Astrocyte (in vitro differentiated cells and primary cell): ENCODE results near the gene INPP4B. TPM values are rescaled to one million over a fixed set of nuclear protein-coding genes. Genes with fewer than 3 reads are reported as not detected.

Experiments used
- DNase-seq: peaks from one replicate; pipeline ENCODE4 v3.0.0-alpha.2; 2010; ENCODE audit warnings: low read depth
- FAIRE-seq: peaks from 2 replicates; lab custom pipeline; 2011; peaks lifted over from hg19 to GRCh38; lab: Jason Lieb, UNC
- H2AFZ ChIP-seq: 2 replicates; pipeline ENCODE4 v1.6.0; 2012; ENCODE audit warnings: low read depth, low read length, inconsistent platforms
- H3K27ac ChIP-seq: 2 replicates; pipeline ENCODE4 v1.5.1; 2011; ENCODE audit warnings: low read depth, low read length, inconsistent platforms
- H3K27me3 ChIP-seq: 2 replicates; pipeline ENCODE4 v1.6.0; 2011; ENCODE audit warnings: low read length, inconsistent platforms; ENCODE audit not compliant: insufficient read depth
- H3K36me3 ChIP-seq: 2 replicates; pipeline ENCODE4 v1.5.1; 2011; ENCODE audit warnings: low read length, inconsistent platforms; ENCODE audit not compliant: insufficient read depth
- H3K4me1 ChIP-seq: 2 replicates; pipeline ENCODE4 v1.5.1; 2011; ENCODE audit warnings: low read length, inconsistent platforms; ENCODE audit not compliant: insufficient read depth
- H3K4me2 ChIP-seq: 2 replicates; pipeline ENCODE4 v1.6.0; 2012; ENCODE audit warnings: low read length, inconsistent platforms
- H3K4me3 ChIP-seq: 2 replicates; pipeline ENCODE4 v1.5.1; 2011; ENCODE audit warnings: low read depth, mild to moderate bottlenecking, low read length, inconsistent platforms; ENCODE audit not compliant: insufficient read depth
- H3K79me2 ChIP-seq: 2 replicates; pipeline ENCODE4 v1.6.0; 2012; ENCODE audit warnings: mild to moderate bottlenecking, low read length, inconsistent platforms; ENCODE audit not compliant: insufficient read depth
- H3K9ac ChIP-seq: 2 replicates; pipeline ENCODE4 v1.6.0; 2012; ENCODE audit warnings: mild to moderate bottlenecking, low read length, inconsistent platforms
- H3K9me3 ChIP-seq: 2 replicates; pipeline ENCODE4 v1.5.1; 2012; ENCODE audit warnings: low read depth, mild to moderate bottlenecking, low read length, inconsistent platforms; ENCODE audit not compliant: insufficient read depth
- H4K20me1 ChIP-seq: 2 replicates; pipeline ENCODE4 v1.6.0; 2012; ENCODE audit warnings: low read length, inconsistent platforms; ENCODE audit not compliant: insufficient read depth
- H3K27ac Mint-ChIP-seq: one replicate; pipeline ENCODE4 v1.8.0; 2021; ENCODE audit warnings: mild to moderate bottlenecking, mixed read lengths; ENCODE audit not compliant: unreplicated experiment
- H3K27me3 Mint-ChIP-seq: one replicate; pipeline ENCODE4 v1.8.0; 2021; ENCODE audit warnings: low read depth, mixed read lengths; ENCODE audit not compliant: unreplicated experiment
- H3K36me3 Mint-ChIP-seq: one replicate; pipeline ENCODE4 v1.8.0; 2021; ENCODE audit warnings: low read depth, mixed read lengths; ENCODE audit not compliant: unreplicated experiment
- H3K4me1 Mint-ChIP-seq: one replicate; pipeline ENCODE4 v1.8.0; 2021; ENCODE audit warnings: low read depth, mixed read lengths; ENCODE audit not compliant: unreplicated experiment
- H3K4me3 Mint-ChIP-seq: one replicate; pipeline ENCODE4 v1.8.0; 2021; ENCODE audit warnings: mild to moderate bottlenecking, moderate library complexity, mixed read lengths; ENCODE audit not compliant: unreplicated experiment
- H3K9me3 Mint-ChIP-seq: one replicate; pipeline ENCODE4 v1.8.0; 2021; ENCODE audit warnings: mild to moderate bottlenecking, mixed read lengths; ENCODE audit not compliant: unreplicated experiment
- CTCF ChIP-seq: IDR thresholded peaks from 2 replicates; pipeline ENCODE4 v1.5.1; 2011; ENCODE audit warnings: low read depth, mild to moderate bottlenecking, inconsistent platforms, low read length, moderate library complexity; ENCODE audit not compliant: insufficient read depth
- EZH2 ChIP-seq: IDR thresholded peaks from 2 replicates; pipeline ENCODE4 v1.6.1; 2012; ENCODE audit warnings: mild to moderate bottlenecking, low read length, inconsistent platforms; ENCODE audit not compliant: insufficient read depth
- total RNA-seq: library from RNA; stranded (reverse); gene quantifications from 2 replicates; pipeline ENCODE4 v1.2.1, GENCODE V29; 2021

Gene INPP4B
- total RNA-seq, 1 donor from 2014 or later: 2.8 TPM

GRCh38 chr4:142191901-142192300 is 654.2 kb downstream of the INPP4B start:
- H3K9me3 Mint-ChIP-seq: no peaks in the 10 kb centered on the region

GRCh38 chr4:142181021-142181420 is 665.1 kb downstream of the INPP4B start:
- no peaks in the 10 kb centered on the region for H4K20me1 ChIP-seq
- no peaks in the 10 kb centered on the region for H3K4me1 ChIP-seq
- TF ChIP-seq EZH2 (no peak), CTCF (no peak)
- DNase-seq (no peak), FAIRE-seq (no peak)
- no peak overlapping the region for H3K4me3 ChIP-seq
- no peak overlapping the region for H3K4me2 ChIP-seq
- H3K9ac ChIP-seq: no peak overlapping the region
- H3K36me3 Mint-ChIP-seq: no peaks in the 10 kb centered on the region
- H3K4me1 Mint-ChIP-seq: no peaks in the 10 kb centered on the region
- no peaks in the 10 kb centered on the region for H3K27me3 Mint-ChIP-seq
- no peaks in the 10 kb centered on the region for H3K27me3 ChIP-seq
- H3K9me3 Mint-ChIP-seq: no peaks in the 10 kb centered on the region
- no peak overlapping the region for H2AFZ ChIP-seq
- no peak overlapping the region for H3K27ac ChIP-seq
- no peaks in the 10 kb centered on the region for H3K36me3 ChIP-seq
- H3K79me2 ChIP-seq: no peaks in the 10 kb centered on the region
- no peaks in the 10 kb centered on the region for H3K9me3 ChIP-seq
- H3K4me3 Mint-ChIP-seq: no peak overlapping the region
- H3K27ac Mint-ChIP-seq: no peak overlapping the region

More at GRCh38 chr4:142191901-142192300, 654.2 kb downstream of the INPP4B start:
- Histone ChIP-seq H3K27ac (no peak overlapping the region), H2AFZ (no peak overlapping the region), H3K4me1 (no peaks in the 10 kb centered on the region), H3K9me3 (no peaks in the 10 kb centered on the region), H3K4me3 (no peak overlapping the region), H3K79me2 (no peaks in the 10 kb centered on the region), H3K27me3 (no peaks in the 10 kb centered on the region), H3K9ac (no peak overlapping the region), H3K4me2 (no peak overlapping the region), H3K36me3 (no peaks in the 10 kb centered on the region), H4K20me1 (no peaks in the 10 kb centered on the region)
- TF ChIP-seq CTCF (no peak), EZH2 (no peak)
- Mint-ChIP-seq H3K4me1 (no peaks in the 10 kb centered on the region), H3K36me3 (no peaks in the 10 kb centered on the region), H3K27me3 (no peaks in the 10 kb centered on the region), H3K27ac (no peak overlapping the region), H3K4me3 (no peak overlapping the region)
- no peak for DNase-seq
- FAIRE-seq: no peak

GRCh38 chr4:142169216-142169615 is 676.9 kb downstream of the INPP4B start:
- Histone ChIP-seq H2AFZ (no peak overlapping the region), H3K27ac (no peak overlapping the region), H3K9ac (no peak overlapping the region), H3K79me2 (no peaks in the 10 kb centered on the region), H3K4me2 (no peak overlapping the region), H3K36me3 (no peaks in the 10 kb centered on the region), H3K4me3 (no peak overlapping the region), H3K27me3 (no peaks in the 10 kb centered on the region), H3K4me1 (no peaks in the 10 kb centered on the region), H3K9me3 (no peaks in the 10 kb centered on the region), H4K20me1 (no peaks in the 10 kb centered on the region)
- Mint-ChIP-seq H3K27me3 (no peaks in the 10 kb centered on the region), H3K4me1 (no peaks in the 10 kb centered on the region), H3K27ac (no peak overlapping the region), H3K9me3 (no peaks in the 10 kb centered on the region), H3K4me3 (no peak overlapping the region), H3K36me3 (no peaks in the 10 kb centered on the region)
- no peak for TF ChIP-seq CTCF
- TF ChIP-seq EZH2: no peak
- DNase-seq: no peak
- no peak for FAIRE-seq
